Stimulated activated CD8-positive, alpha-beta memory T cell treated with anti-CD3 and anti-CD28 coated beads, Interleukin-15, amount 100 ng/mL, for 1 hour (primary cell): ENCODE data around the gene ZNF182.
"Not testable (repeated sequence)": the region's sequence is repeated elsewhere in the genome, so short reads cannot be mapped to it uniquely, and the experiment has no call there.

ENCODE experiments used
- DNase-seq: peaks from one replicate; pipeline ENCODE4 v3.0.0-alpha.2; 2020; ENCODE audit warnings: low read depth

ZNF182 gene

DNA sequence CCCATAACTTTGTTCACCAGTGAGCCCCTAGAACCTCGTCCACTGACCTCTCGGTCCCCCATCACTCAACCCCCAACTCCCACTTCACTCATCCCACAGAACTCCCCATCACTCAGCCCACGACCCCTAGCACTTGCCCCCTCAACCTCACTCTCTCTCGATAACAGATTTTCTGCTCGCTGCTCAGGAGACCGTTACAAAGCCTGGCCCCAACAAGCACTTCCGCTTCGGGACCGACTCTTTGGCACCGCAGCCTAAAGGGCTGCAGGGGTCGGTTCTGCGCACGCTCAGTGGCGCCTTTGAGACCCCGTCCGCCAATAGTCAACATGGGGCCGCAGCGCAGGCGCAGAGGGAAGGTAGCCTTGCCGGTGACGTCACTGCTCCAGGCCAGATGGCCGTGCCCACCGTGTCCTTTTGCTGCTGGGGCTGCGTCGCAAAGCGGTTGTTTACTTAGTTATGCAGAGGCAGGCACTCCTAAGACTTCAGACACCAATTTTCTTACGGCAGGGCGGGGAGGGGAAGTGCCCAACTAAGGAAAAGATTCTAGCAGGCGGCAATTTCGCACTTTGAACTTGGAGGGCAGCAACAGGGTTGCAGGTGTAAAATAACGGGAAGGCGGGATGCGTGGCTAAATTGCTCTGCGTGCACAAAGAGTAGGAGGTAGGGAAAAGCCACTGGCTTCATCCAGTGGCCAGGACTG lies at the start of gene ZNF182:
Gene ZNF182, minus strand, starts transcription at position 232 of the 700 bp plus-strand sequence. CDS start 1,380 bp downstream, outside the sequence.
- DNase-seq, result peak; percentile 81

DNA sequence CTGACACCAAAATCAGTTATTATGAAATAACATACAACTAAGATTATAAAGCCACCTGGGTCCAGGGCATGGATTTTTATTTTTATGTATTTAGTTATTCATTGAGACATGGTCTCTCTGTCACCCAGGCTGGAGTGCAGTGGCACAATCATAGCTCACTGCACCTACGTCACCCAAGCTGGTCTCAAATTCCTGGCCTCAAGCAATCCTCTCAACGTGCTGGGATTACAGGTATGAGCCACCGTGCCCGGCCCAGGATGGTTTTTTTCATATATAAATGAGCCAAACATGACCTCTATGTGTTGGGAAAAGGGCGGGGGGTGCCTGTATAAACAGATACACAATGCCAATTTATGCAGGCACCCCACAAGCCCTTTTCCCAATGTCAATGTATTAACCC lies 43.1 kb upstream of the ZNF182 start:
- DNase-seq, result no peak

DNA sequence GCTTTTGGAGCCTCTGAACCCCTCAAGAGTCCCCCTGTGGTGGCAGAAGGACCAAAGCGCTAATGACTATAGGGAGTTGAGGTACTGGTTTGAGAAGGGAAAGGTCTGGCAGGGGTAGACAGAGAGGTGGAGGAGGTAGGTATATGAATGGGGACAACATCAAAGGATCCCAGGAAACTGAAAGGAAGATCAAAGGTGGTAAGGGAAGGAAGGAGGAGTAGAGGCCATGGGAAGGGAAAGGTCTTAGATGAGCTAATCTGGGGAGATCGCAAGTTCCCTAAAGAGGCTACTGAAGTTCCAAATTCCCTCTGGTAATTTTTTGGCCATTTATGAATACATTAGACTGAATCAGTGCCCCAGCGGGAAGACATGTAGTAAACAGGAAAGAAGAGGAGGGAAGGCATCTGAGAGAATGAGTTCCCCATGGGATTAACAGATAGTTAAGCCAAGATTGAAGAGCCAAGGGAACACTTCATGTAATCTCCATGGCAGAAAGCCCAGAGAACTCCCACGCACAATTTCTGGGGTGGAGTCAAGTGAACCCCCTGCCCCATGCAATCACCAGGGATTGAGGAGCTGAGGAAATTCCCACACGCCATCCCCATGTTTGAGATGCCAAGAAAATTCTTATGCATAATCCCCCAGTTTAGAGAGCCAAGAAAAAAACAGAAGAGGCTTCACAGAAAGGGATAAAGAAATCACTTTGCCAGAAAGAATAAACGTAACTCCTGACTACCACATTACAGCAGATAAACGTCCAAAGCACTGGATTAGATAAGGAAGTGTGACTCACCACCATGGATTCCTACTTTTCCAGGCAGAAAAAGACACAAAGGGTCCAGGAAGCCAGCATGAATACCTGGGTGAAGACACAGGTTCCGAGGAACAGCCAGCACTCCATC lies 41.9 kb upstream of the ZNF182 start:
- no peak for DNase-seq

DNA sequence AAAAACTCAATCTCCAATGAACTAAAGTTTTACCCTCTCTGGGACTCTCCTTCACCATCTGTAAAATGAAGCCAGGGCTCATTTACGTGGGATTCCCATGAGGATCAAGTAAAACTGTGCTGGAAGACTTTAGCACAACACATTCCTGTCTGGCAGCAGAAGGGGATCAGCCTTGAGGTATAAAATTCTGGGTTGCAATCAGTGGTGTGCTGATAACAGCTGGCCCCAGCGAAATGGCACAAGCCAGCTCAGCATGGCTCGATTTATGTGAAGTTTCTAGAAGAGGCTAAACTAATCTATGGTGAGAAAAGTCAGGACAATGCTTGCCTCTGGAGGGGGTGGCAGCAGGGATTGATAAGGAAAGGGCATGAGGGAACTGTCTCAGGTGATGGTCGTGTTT lies 39.3 kb upstream of the ZNF182 start:
- DNase-seq, result no peak

DNA sequence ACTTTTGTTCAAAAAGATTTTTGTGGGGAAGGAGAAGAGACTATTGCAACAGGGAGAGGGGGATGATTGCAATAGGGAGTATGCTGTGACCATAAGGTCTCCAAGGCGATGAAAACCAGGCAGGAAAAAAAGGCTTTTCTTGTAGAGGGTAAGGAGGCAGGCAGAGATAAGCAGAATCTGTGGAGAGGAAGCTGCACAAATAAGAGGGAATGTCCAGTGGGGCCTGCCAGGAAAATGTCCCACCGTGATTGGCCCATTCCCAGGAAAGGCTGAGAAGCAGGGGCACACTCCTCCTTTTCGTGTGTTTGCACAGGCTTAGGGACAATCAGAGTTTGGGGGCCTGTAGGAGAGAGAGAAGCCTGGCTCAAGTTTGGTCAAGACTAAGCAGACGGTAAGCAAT lies 32.1 kb upstream of the ZNF182 start:
- no peak for DNase-seq

- DNase-seq, result not testable (repeated sequence)
These were observed 26.9 kb upstream of the ZNF182 start for GRCh38 chrX:48030641-48031173.

- DNase-seq, result no peak
These were observed 26.4 kb upstream of the ZNF182 start for GRCh38 chrX:48030237-48030636.

- no peak for DNase-seq
These were observed 24.3 kb upstream of the ZNF182 start for GRCh38 chrX:48028091-48028490.

DNA sequence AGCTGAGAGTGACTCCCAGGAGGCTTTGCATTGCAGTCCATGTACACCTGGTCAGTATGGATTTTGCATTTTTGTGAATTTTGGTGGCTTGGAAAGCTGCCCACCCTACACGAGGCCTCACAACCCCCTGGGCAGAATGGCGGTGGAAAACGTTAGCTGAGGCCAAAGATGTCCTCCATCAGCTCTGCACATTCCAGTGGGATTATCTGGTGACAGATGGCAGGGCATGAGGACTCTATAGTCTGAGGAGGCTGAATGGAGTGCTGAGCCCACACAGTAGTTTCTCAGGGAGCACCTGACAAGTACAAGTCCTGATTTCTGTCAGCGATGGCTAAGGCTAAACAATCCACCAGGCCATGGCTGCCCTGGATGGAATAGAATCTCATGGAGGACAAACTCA lies 23.8 kb upstream of the ZNF182 start:
- not testable (repeated sequence) for DNase-seq

DNA sequence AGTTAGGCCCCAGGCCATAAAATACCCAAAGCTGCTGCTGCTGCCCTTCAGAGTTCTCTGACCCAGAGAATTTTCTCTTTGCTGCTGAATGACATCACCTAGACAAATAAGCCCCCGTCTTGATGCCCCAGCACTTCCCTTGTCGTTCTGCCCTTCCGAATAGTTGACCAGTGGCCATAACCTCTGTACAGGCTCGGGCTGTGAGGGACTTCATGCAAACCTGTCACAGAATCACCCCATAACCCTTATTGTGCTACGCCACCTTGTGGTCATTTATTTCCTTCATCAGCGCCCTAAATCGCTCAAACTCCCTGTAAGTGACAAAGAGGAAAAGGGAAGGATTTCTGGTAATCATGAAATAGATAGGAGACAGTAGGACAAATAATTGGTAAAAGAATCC lies 21.8 kb upstream of the ZNF182 start:
- DNase-seq, result no peak

DNA sequence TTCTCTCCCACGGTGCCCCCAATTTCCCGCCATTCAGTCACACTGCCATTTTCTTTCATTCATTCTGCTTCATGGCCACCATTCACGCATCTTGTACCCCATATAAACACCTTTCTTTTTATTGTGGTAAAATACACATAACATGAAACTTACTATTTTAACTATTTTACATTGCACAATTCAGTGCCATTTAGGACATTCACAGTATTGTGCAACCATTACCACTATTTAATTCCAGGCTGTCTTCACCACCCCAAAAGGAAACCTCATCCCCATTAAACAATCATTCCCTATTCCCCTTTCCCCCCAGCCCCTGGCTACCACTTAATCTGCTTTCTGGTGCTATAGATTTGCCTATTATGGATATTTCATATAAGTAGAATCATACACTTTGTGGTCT lies 18.9 kb upstream of the ZNF182 start:
- DNase-seq, result no peak

- no peak for DNase-seq
These were observed 18.3 kb upstream of the ZNF182 start for GRCh38 chrX:48022100-48022499.

DNA sequence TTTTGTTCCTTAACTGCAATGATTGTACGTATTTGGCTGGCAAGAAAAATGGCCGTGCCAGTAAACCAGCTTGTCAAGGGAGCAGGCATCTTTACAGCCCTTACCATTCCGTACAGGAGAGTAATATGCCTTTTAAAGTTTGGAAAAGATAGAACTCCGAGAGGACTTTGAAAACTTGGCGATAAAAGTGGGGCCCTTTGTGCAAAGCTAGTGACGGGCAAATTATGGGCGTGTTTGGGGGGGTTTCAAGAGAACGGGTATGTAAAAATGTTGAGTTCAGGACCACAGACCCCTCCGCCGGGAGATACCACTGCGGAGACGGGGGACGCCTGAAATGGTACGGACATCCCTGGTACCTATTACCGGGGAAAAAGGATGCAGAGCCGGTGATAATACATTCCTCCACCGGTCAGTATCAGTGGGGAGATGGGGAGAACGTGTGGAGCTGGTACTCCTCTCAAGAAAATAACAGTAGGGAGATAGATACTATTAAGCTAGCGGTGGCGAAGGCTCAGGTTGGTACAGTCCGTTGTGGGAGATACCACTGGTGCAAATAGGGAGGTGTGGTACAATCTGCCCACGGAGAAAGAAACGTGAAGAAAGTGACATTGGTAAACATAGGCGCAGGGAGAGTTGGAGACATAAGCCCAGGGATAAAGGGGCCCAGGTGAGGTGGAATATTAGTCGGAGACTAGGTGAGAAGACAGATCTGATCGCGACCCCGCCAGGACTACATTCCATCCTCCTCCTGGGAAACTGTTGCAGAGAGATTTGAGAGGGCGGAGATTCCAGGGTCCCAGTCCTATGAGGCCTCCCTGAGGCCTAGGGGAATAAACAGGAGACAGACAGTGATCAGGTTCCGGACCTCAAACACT lies 17.5 kb upstream of the ZNF182 start:
- DNase-seq, result peak; percentile 57

DNA sequence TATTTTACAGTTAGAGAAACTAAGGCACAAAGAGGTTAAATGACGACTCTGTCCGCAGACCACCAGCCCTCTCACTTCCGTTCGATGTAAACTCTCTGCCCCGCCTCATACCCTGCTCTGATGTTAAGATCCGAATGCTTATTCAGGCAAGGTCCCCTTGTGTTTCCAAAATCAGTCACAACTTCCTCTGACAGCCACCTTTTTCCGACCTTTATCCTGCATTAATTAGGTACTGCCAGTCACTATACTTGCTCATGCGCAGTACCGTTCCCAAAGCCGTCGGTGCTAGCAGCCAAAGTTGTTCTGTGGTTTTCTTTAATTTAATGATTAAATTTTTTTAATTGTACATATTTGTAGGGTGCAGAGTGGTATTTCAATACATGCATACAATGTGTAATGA lies 16.7 kb upstream of the ZNF182 start:
- DNase-seq, result not testable (repeated sequence)

DNA sequence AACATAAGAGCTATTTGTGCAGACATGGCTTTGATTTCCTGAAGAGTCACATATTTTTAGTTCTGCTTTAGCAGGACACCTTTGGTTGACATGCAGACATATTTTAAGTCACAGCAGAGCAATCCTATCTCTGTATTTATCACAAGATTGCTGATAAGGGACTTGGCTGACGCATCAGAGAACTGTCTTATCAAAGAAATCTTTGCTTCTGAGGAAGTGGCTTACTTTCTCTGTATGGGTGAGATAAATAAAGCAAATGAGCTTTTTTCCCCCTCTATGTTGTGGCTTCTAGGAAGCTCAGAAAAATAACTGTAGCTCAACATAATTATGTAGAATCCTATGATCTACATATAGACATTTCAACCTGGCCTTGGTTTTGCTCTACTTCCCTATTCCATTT lies 16.1 kb upstream of the ZNF182 start:
- DNase-seq, result not testable (repeated sequence)

DNA sequence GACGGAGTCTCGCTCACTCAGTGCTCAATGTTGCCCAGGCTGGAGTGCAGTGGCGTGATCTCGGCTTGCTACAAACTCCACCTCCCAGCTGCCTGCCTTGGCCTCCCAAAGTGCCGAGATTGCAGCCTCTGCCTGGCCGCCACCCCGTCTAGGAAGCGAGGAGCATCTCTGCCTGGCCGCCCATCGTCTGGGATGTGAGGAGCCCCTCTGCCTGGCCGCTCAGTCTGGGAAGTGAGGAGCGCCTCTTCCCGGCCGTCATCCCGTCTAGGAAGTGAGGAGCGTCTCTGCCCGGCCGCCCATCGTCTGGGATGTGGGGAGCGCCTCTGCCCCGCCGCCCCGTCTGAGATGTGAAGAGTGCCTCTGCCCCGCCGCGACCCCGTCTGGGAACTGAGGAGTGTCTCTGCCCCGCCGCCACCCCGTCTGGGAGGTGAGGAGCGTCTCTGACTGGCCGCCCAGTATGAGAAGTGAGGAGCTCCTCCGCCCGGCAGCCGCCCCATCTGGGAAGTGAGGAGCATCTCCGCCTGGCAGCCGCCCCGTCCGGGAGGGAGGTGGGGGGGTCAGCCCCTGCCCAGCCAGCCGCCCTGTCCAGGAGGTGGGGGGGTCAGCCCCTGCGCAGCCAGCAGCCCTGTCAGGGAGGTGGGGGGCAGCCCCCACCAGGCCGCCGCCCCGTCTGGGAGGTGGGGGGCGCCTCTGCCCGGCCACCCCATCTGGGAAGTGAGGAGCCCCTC lies 13.0 kb upstream of the ZNF182 start:
- DNase-seq, result not testable (repeated sequence)

DNA sequence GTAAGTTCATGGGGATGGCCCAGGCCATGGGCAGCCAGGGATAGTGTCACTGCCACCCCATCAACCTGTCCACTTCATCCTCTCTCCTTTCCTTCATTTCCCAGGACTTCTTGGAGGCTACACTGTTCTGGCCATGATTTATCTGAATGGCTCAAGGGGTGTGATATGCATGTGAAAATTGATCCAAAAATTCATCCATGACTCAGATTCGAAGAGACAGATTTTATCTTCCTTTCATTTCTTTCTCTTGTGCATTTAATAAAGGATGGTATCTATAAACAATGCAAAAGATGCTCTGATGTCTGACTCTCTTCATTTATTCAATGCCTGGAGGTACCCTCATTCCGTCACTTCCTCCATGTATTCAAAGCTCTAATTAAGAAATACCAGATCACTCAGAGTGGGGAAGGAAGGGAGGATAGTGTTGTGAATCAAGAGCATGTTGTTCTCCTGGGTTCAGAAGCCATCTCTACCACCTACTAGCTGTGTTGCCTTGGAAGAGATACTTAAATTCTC lies 5.7 kb upstream of the ZNF182 start:
- DNase-seq, result not testable (repeated sequence)

DNA sequence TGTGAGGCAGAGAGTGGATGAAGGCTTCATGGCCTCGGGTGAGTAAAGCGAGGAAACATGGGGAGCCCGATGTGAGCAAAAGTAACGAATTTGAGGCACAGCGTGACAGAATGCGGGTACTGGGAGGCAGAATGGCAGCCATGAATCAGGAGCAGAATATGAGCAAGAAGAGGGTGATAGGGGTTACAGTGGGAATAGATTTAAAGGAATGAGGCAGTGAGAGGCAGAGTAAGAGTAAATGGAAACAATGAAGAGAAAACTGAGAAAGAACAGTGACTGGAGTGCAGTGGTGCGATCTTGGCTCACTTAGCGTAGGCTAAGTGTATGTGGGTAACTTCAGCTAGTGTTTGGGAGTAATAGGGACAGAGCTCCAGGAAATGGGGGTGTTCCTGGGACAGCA lies 2.9 kb upstream of the ZNF182 start, which contains the start of gene SPACA5:
Gene SPACA5, plus strand, starts transcription at position 301 of the 400 bp plus-strand sequence. CDS start 815 bp downstream, outside the sequence.
- not testable (repeated sequence) for DNase-seq

GRCh38 chrX:48003367-48003757 lies 427 bp downstream of the ZNF182 start:
- no peak for DNase-seq

GRCh38 chrX:48002929-48003328 lies 860 bp downstream of the ZNF182 start:
- DNase-seq, result no peak

- no peak for DNase-seq
These were observed 1.5 kb downstream of the ZNF182 start for GRCh38 chrX:48002319-48002718.
